Pancreas (tissue), 10 donors: ENCODE results near the gene ST6GAL1. TPM values are rescaled to one million over a fixed set of nuclear protein-coding genes. Genes with fewer than 3 reads are reported as not detected.

ENCODE experiments used
- ATAC-seq, 4 donors: fragments of 200-7000 bp; cut with Tn5 transposase; one replicate each; pipeline versions ENCODE4 v1.8.0 to v1.9.1; 2020; ENCODE audit warnings: mild to moderate bottlenecking in 4 of 4, moderate library complexity in 4 of 4
- DNase-seq, 6 donors: peaks; one replicate each; pipeline ENCODE4 v3.0.0-alpha.2; 2020
- FAIRE-seq: peaks from 2 replicates; lab custom pipeline; 2012; peaks lifted over from hg19 to GRCh38; lab: Jason Lieb, UNC
- H3K27ac ChIP-seq, 4 donors: fragments of 200-600 bp; sonication (generic); 1 replicate in 3 of 4; 2 replicates in 1 of 4; pipeline versions ENCODE4 v1.5.0 to v1.8.0; 2020
- H3K27me3 ChIP-seq, 4 donors: fragments of 200-600 bp; one replicate each; pipeline ENCODE4 v1.8.0; 2021
- H3K36me3 ChIP-seq, 3 donors: fragments of 200-600 bp; sonication (generic) in 1 of 3; one replicate each; pipeline versions ENCODE4 v1.5.0 to v1.8.0; 2020 to 2021
- H3K4me1 ChIP-seq, 3 donors: fragments of 200-600 bp; one replicate each; pipeline ENCODE4 v1.8.0; 2021
- H3K4me3 ChIP-seq, 4 donors: fragments of 200-600 bp; sonication (generic) in 2 of 4; one replicate each; pipeline versions ENCODE4 v1.5.0 to v1.8.0; 2020 to 2021
- H3K9me3 ChIP-seq, 4 donors: fragments of 200-600 bp; one replicate each; pipeline ENCODE4 v1.8.0; 2021
- WGBS, 2 donors: extraction: QIAGEN DNeasy Blood & Tissue Kit; methylation state at CpG; one replicate each; pipeline ENCODE4 v1.1.7; 2013; 5-methylcytosine and 5-hydroxymethylcytosine counted together
- intact Hi-C, 3 donors: fragments of 100-400 bp; cut with DNase I; formaldehyde crosslinking; loops; one replicate each; pipeline versions ENCODE4 v1.11.1 to v1.14.2; 2022
- polyA plus RNA-seq, 2 donors: library from polyadenylated mRNA; stranded (reverse); fragments of 200-250 nt; gene quantifications; one replicate each; pipeline ENCODE4 v1.2.3, GENCODE V29; 2013
- total RNA-seq, 6 donors: library from RNA; stranded (reverse); fragmentation: NEBNext Ultra II Directional in 4 of 6; extraction: Animal tissue kit (Norgen Biotek cat#: 25700) in 4 of 6; gene quantifications; one replicate each; pipeline versions ENCODE4 v1.2.1 to v1.2.4, GENCODE V29; 2021 to 2023
- TF ChIP-seq, protein P1 (sequence below), 4 donors: fragments of 200-600 bp; sonication (generic) in 3 of 4; IDR thresholded peaks; one replicate each; pipeline versions ENCODE4 v1.5.0 to v1.8.0; 2021; ENCODE audit warnings: antibody characterized with exemption in 4 of 4
- donor health status: healthy with polysubstance abuse.
- donor health status: DM: no; HTN: no; CAD: no; lungs with moderate emphysema.
- donor health status: DM: no; HTN: no; CAD: no.
- donor health status: control.
- donor health status: control.
- donor health status: Bipolar disorder and iron deficiency.
- donor health status: DM: yes; HTN: yes; CAD: no.
- donor health status: DM: no; HTN: no; CAD: no.
- donor health status: DM: no; HTN: no; CAD: no.
- donor health status: DM: yes; HTN: yes; CAD: no.

Gene ST6GAL1
- total and polyA plus RNA-seq, 8 donors, result 4.8 to 36.6 (median 8.3) TPM

DNA sequence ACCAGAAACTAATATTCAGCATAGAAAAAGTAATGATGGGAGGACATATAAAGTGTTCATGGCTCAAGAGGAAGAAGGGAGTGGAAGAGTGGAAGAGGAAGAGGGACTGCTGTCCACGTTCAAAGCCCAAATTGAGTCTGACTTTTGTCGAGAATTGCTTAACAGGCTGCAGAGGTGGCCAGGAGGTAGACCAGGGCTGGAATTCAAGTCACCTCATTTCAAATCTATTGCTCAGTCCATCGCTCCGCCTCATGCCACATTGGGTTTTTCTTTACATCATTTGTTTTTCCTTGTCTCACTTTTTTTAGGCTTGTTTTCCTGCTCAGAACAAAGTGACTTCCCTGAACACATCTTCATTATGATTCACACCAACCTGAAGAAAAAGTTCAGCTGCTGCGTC, 112.0 kb downstream of the ST6GAL1 start:
- 90 to 95% methylated on average over 5 of the region's 5 CpGs for WGBS, 2 donors
- H3K4me1 ChIP-seq, result peaks cover 0 to 12% (median 6%) of the 10 kb centered on the region in 3 donors
- H3K27ac ChIP-seq, result no peak overlapping the region
- FAIRE-seq, result no peak
- no peak for DNase-seq
- intact Hi-C loops, result no loop called here
- no peak overlapping the region for H3K4me3 ChIP-seq
- TF ChIP-seq, protein P1, sequence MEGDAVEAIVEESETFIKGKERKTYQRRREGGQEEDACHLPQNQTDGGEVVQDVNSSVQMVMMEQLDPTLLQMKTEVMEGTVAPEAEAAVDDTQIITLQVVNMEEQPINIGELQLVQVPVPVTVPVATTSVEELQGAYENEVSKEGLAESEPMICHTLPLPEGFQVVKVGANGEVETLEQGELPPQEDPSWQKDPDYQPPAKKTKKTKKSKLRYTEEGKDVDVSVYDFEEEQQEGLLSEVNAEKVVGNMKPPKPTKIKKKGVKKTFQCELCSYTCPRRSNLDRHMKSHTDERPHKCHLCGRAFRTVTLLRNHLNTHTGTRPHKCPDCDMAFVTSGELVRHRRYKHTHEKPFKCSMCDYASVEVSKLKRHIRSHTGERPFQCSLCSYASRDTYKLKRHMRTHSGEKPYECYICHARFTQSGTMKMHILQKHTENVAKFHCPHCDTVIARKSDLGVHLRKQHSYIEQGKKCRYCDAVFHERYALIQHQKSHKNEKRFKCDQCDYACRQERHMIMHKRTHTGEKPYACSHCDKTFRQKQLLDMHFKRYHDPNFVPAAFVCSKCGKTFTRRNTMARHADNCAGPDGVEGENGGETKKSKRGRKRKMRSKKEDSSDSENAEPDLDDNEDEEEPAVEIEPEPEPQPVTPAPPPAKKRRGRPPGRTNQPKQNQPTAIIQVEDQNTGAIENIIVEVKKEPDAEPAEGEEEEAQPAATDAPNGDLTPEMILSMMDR (IDR thresholded peaks at IDR 0.05), result no peak
- no peak for ATAC-seq
- no peaks in the 10 kb centered on the region for H3K27me3 ChIP-seq
- H3K9me3 ChIP-seq, result no peaks in the 10 kb centered on the region
- H3K36me3 ChIP-seq, result no peaks in the 10 kb centered on the region

DNA sequence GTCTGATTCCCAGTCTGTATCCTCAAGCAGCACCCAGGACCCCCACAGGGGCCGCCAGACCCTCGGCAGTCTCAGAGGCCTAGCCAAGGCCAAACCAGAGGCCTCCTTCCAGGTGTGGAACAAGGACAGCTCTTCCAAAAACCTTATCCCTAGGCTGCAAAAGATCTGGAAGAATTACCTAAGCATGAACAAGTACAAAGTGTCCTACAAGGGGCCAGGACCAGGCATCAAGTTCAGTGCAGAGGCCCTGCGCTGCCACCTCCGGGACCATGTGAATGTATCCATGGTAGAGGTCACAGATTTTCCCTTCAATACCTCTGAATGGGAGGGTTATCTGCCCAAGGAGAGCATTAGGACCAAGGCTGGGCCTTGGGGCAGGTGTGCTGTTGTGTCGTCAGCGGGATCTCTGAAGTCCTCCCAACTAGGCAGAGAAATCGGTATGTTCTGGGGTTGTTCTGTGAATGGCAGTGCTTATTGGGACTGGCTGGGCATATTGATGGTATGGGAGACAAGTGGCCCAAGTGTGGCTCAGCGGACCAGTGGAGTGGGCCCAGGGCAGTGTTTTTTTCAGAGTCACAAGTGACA, 112.6 kb downstream of the ST6GAL1 start:
- intact Hi-C loops, result no loop called here
- no peak overlapping the region for H3K4me3 ChIP-seq
- peaks cover 0 to 12% (median 6%) of the 10 kb centered on the region in 3 donors for H3K4me1 ChIP-seq
- 96% methylated on average over 8 of the region's 8 CpGs for WGBS, 2 donors
- DNase-seq (no peak), FAIRE-seq (no peak), ATAC-seq (no peak)
- no peak overlapping the region for H3K27ac ChIP-seq
- H3K27me3 ChIP-seq, result no peaks in the 10 kb centered on the region
- H3K9me3 ChIP-seq, result no peaks in the 10 kb centered on the region
- no peaks in the 10 kb centered on the region for H3K36me3 ChIP-seq
- TF ChIP-seq, protein P1 (IDR thresholded peaks at IDR 0.05), result no peak

DNA sequence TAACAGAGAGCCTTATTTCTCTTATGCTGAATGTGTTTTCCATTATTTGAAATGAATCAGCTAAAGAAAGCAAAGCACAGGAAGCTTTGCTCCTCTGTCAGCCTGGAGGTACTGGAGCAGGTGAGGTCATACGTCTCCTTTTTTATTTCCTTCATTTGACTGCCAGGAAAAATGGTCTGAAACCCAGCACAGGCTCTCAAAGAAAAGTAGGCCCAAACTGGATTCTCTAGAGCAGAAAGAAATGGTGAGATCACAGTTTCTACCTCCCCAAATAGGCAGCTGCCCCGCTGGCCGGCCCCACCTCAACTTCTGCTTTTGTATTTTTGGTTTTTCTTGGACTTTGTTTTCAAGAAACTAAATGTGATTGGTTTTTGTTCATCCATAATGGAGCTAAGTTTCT, 113.9 kb downstream of the ST6GAL1 start:
- WGBS, 2 donors, result 83 to 85% methylated on average over 3 of the region's 3 CpGs
- DNase-seq (no peak), FAIRE-seq (no peak), ATAC-seq (peak in 2 of 4 donors; percentile 47 to 54)
- TF ChIP-seq, protein P1 (IDR thresholded peaks at IDR 0.05), result no peak
- no peaks in the 10 kb centered on the region for H3K36me3 ChIP-seq
- no peak overlapping the region for H3K4me3 ChIP-seq
- no peaks in the 10 kb centered on the region for H3K27me3 ChIP-seq
- H3K27ac ChIP-seq, result peak overlapping the region in 2 of 4 donors; percentile 27 to 61
- no peaks in the 10 kb centered on the region for H3K9me3 ChIP-seq
- H3K4me1 ChIP-seq, result peaks cover 0 to 12% (median 6%) of the 10 kb centered on the region in 3 donors
- intact Hi-C loops, result no loop called here

- DNase-seq (no peak), FAIRE-seq (no peak), ATAC-seq (peak in 1 of 4 donors; percentile 33)
- Histone ChIP-seq H3K27me3 (no peaks in the 10 kb centered on the region), H3K27ac (peak overlapping the region in 1 of 4 donors; percentile 27), H3K4me1 (peaks cover 0 to 12% (median 6%) of the 10 kb centered on the region in 3 donors), H3K9me3 (no peaks in the 10 kb centered on the region), H3K36me3 (no peaks in the 10 kb centered on the region), H3K4me3 (no peak overlapping the region)
- 64 to 75% methylated on average over 4 of the region's 4 CpGs for WGBS, 2 donors
- TF ChIP-seq, protein P1 (IDR thresholded peaks at IDR 0.05), result no peak
- intact Hi-C loops, result no loop called here
Measured at GRCh38 chr3:187044867-187045552, 114.7 kb downstream of the ST6GAL1 start.

GRCh38 chr3:187046033-187046432, 115.7 kb downstream of the ST6GAL1 start:
- H3K27me3 ChIP-seq, result no peaks in the 10 kb centered on the region
- WGBS, 2 donors, result 79 to 83% methylated on average over 2 of the region's 2 CpGs

More at GRCh38 chr3:187046033-187046432, 115.7 kb downstream of the ST6GAL1 start:
- TF ChIP-seq, protein P1 (IDR thresholded peaks at IDR 0.05), result no peak
- H3K27ac ChIP-seq, result no peak overlapping the region
- no peaks in the 10 kb centered on the region for H3K9me3 ChIP-seq
- no peak overlapping the region for H3K4me3 ChIP-seq
- no peaks in the 10 kb centered on the region for H3K36me3 ChIP-seq
- intact Hi-C loops, result no loop called here
- no peak for ATAC-seq
- no peak for DNase-seq
- peaks cover 0 to 12% (median 6%) of the 10 kb centered on the region in 3 donors for H3K4me1 ChIP-seq
- no peak for FAIRE-seq
